Fibroblast of lung (primary cell): Measurements from ENCODE around the gene DYNLRB2. TPM values are rescaled to one million over a fixed set of nuclear protein-coding genes. Genes with fewer than 3 reads are reported as not detected.

Experiments
- DNase-seq, 2 donors: peaks; one replicate each; pipeline versions ENCODE4 v3.0.0 to v3.0.0-alpha.2; 2010; ENCODE audit warnings: low read depth in 2 of 2
- H2AFZ ChIP-seq: 2 replicates; pipeline ENCODE4 v1.5.1; 2012; ENCODE audit warnings: low read length, control low read depth, inconsistent platforms
- H3K27ac ChIP-seq: 2 replicates; pipeline ENCODE4 v1.5.1; 2011; ENCODE audit warnings: low read length, control low read depth; ENCODE audit not compliant: insufficient read depth
- H3K27me3 ChIP-seq: 2 replicates; pipeline ENCODE4 v1.5.1; 2011; ENCODE audit warnings: mild to moderate bottlenecking, low read length; ENCODE audit not compliant: control insufficient read depth, insufficient read depth
- H3K36me3 ChIP-seq: 2 replicates; pipeline ENCODE4 v1.5.1; 2011; ENCODE audit warnings: low read length; ENCODE audit not compliant: control insufficient read depth, insufficient read depth
- H3K4me1 ChIP-seq: 2 replicates; pipeline ENCODE4 v1.5.1; 2011; ENCODE audit warnings: low read length; ENCODE audit not compliant: control insufficient read depth, insufficient read depth; ENCODE audit errors: extremely low read depth
- H3K4me2 ChIP-seq: 2 replicates; pipeline ENCODE4 v1.5.1; 2011; ENCODE audit warnings: low read length, control low read depth; ENCODE audit not compliant: insufficient read depth; ENCODE audit errors: extremely low read depth
- H3K4me3 ChIP-seq, 4 experiments: fragments of 200-600 bp in 1 of 4; sonication (generic) in 1 of 4; replicated peaks in 1 of 4; 2 replicates each; pipeline ENCODE4 v1.5.1; 2011 to 2016; ENCODE audit warnings: low read length in 4 of 4, low read depth in 3 of 4, mild to moderate bottlenecking in 3 of 4, control low read depth in 2 of 4, inconsistent platforms in 1 of 4, mixed read lengths in 1 of 4; ENCODE audit not compliant: insufficient read depth in 1 of 4; ENCODE audit errors: control extremely low read depth in 1 of 4
- H3K79me2 ChIP-seq: 2 replicates; pipeline ENCODE4 v1.5.1; 2012; ENCODE audit warnings: mild to moderate bottlenecking, low read length, inconsistent platforms; ENCODE audit not compliant: control insufficient read depth, insufficient read depth
- H3K9ac ChIP-seq: 2 replicates; pipeline ENCODE4 v1.5.1; 2011; ENCODE audit warnings: mild to moderate bottlenecking, low read length, control low read depth; ENCODE audit not compliant: insufficient read depth
- H3K9me3 ChIP-seq: 2 replicates; pipeline ENCODE4 v1.5.1; 2012; ENCODE audit warnings: low read depth, low read length; ENCODE audit not compliant: control insufficient read depth, insufficient read depth
- H4K20me1 ChIP-seq: 2 replicates; pipeline ENCODE4 v1.5.1; 2011; ENCODE audit warnings: low read length; ENCODE audit not compliant: control insufficient read depth, insufficient read depth; ENCODE audit errors: extremely low read depth
- CTCF ChIP-seq, 2 donors: IDR thresholded peaks in 1 of 2; conservative IDR thresholded peaks in 1 of 2; 1 replicate in 1 of 2; 2 replicates in 1 of 2; pipeline ENCODE4 v1.5.1; 2011 to 2012; ENCODE audit warnings: low read length in 2 of 2, control low read depth in 1 of 2, inconsistent platforms in 1 of 2, low read depth in 1 of 2, mild to moderate bottlenecking in 1 of 2
- EZH2 ChIP-seq: IDR thresholded peaks from 2 replicates; pipeline ENCODE4 v1.5.1; 2012; ENCODE audit warnings: low read length, control low read depth, mild to moderate bottlenecking; ENCODE audit errors: missing control alignments
- polyA plus RNA-seq, 2 donors: library from polyadenylated mRNA; depleted of rRNA in 1 of 2; stranded (reverse) in 1 of 2; unstranded in 1 of 2; fragments of >200 nt; gene quantifications; 2 replicates each; pipeline ENCODE4 v1.2.1, GENCODE V29; 2011 to 2012; ENCODE audit warnings: missing spikeins in 1 of 2
- total RNA-seq: library from RNA; depleted of rRNA; stranded (reverse); fragments of >200 nt; gene quantifications from 2 replicates; pipeline ENCODE4 v1.2.1, GENCODE V29; 2014

DYNLRB2 gene
- total and polyA plus RNA-seq, 2 donors (not counting 1 experiment from before 2014, with no cell fraction given), result 0.33 TPM; not detected in 1

DNA sequence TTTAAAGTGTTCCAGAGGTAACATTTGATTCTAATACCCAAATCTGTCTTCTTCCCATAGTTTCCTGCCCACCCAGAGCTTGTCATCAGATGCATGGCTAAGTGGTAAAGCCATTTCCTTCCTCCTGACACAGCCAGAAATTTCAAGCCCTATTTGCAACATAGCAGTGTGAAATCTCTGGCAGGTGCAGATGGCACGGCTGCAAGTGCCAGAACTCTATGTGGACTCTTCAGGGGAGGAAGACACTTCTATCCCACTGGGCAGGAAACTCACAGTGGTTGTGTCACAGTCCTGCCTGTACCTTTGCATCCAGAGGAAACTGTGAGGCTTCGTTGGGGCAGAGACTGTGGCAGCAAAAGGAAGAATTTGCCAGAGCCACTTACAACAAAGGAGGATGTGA, 13.2 kb downstream of the DYNLRB2 start:
- no peak overlapping the region for H3K4me2 ChIP-seq
- H3K27me3 ChIP-seq, result no peaks in the 10 kb centered on the region
- H3K79me2 ChIP-seq, result no peaks in the 10 kb centered on the region
- TF ChIP-seq EZH2, result no peak
- TF ChIP-seq CTCF (conservative IDR thresholded peaks at IDR 0.05 in 1 of 2, IDR thresholded peaks at IDR 0.05 in 1 of 2; ENCODE audit: low read depth in 1 of 2, low read length in 2 of 2), result no peak
- H3K4me1 ChIP-seq, result no peaks in the 10 kb centered on the region
- H3K27ac ChIP-seq, result no peak overlapping the region
- no peak overlapping the region for H2AFZ ChIP-seq
- no peaks in the 10 kb centered on the region for H4K20me1 ChIP-seq
- H3K36me3 ChIP-seq, result no peaks in the 10 kb centered on the region
- no peaks in the 10 kb centered on the region for H3K9me3 ChIP-seq
- DNase-seq, result no peak
- H3K4me3 ChIP-seq, result no peak overlapping the region
- H3K9ac ChIP-seq, result no peak overlapping the region

DNA sequence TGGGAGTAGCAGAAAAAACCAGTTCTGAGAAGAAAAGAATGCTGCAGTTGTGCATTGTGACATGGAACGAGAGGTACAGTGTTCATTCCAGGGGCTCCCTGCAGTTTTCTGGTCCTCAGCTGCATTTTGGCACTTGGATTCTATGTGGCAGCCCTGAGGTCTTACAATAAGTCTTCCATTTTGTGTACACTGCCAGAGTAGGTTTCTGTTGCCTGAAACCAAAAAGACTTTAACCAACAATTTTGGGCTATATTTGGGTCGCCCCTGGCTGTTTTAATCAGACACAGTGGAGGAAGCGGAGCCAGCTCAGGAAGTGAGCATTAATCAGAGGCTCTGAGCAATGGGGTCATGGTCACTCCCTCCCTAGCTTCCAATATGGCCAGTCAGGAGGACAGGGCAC, 15.7 kb downstream of the DYNLRB2 start:
- Histone ChIP-seq H3K27ac (no peak overlapping the region), H2AFZ (no peak overlapping the region), H3K4me1 (no peaks in the 10 kb centered on the region), H3K79me2 (no peaks in the 10 kb centered on the region), H3K9me3 (no peaks in the 10 kb centered on the region), H3K27me3 (no peaks in the 10 kb centered on the region), H3K9ac (no peak overlapping the region), H3K36me3 (no peaks in the 10 kb centered on the region), H3K4me2 (no peak overlapping the region), H3K4me3 (no peak overlapping the region), H4K20me1 (no peaks in the 10 kb centered on the region)
- no peak for DNase-seq
- no peak for TF ChIP-seq EZH2
- no peak for TF ChIP-seq CTCF (conservative IDR thresholded peaks at IDR 0.05 in 1 of 2, IDR thresholded peaks at IDR 0.05 in 1 of 2; ENCODE audit: low read depth in 1 of 2, low read length in 2 of 2)

- Histone ChIP-seq H3K4me3 (no peak overlapping the region), H3K36me3 (no peaks in the 10 kb centered on the region), H3K9ac (no peak overlapping the region), H3K27ac (no peak overlapping the region), H2AFZ (no peak overlapping the region), H4K20me1 (no peaks in the 10 kb centered on the region), H3K4me2 (no peak overlapping the region), H3K4me1 (no peaks in the 10 kb centered on the region), H3K79me2 (no peaks in the 10 kb centered on the region), H3K27me3 (no peaks in the 10 kb centered on the region), H3K9me3 (no peaks in the 10 kb centered on the region)
- DNase-seq, result no peak
- no peak for TF ChIP-seq CTCF (conservative IDR thresholded peaks at IDR 0.05 in 1 of 2, IDR thresholded peaks at IDR 0.05 in 1 of 2; ENCODE audit: low read depth in 1 of 2, low read length in 2 of 2)
- TF ChIP-seq EZH2, result no peak
These were observed 16.2 kb downstream of the DYNLRB2 start for GRCh38 chr16:80557037-80557436.
